ENCODE results near the gene CASK. TPM values are rescaled to one million over a fixed set of nuclear protein-coding genes. Genes with fewer than 3 reads are reported as not detected.
"Not testable (repeated sequence)": the region's sequence is repeated elsewhere in the genome, so short reads cannot be mapped to it uniquely, and the experiment has no call there.

CASK gene
- total and polyA plus RNA-seq, 8 donors = 7.3 to 82.0 (median 32.3) TPM

DNA sequence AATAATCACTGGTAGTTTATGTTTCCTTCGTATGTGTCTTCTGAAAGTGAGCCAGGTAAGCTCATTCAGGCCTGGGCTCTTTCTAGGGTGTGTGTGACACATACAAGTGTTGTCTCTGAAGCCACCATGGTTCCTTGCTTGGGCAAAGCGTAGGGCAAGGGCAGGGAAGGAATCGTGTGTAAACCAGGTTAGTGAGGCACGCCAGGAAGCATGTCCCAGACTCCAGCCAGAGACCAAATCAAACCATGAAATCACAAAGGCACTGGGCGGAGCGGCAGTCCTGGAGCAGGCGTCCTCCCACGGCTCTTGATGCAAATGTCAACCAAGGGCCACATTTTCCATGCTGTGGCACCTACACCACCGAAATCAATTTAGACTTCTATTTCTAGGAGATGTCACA lies 409.2 kb downstream of the CASK start:
- Histone ChIP-seq H3K27ac (no peak overlapping the region), H3K27me3 (peaks cover 0 to 6% (median 0%) of the 10 kb centered on the region in 3 donors), H3K4me1 (no peaks in the 10 kb centered on the region), H3K9me3 (no peaks in the 10 kb centered on the region), H3K36me3 (no peaks in the 10 kb centered on the region), H3K4me3 (no peak overlapping the region)
- intact Hi-C loops (cut with DNase I; ENCODE audit: low total_unique reads) = no loop called here
- 54 to 65% (median 58%) methylated on average over 9 of the region's 9 CpGs for WGBS, 5 donors
- no peak for DNase-seq
- TF ChIP-seq, protein P1, sequence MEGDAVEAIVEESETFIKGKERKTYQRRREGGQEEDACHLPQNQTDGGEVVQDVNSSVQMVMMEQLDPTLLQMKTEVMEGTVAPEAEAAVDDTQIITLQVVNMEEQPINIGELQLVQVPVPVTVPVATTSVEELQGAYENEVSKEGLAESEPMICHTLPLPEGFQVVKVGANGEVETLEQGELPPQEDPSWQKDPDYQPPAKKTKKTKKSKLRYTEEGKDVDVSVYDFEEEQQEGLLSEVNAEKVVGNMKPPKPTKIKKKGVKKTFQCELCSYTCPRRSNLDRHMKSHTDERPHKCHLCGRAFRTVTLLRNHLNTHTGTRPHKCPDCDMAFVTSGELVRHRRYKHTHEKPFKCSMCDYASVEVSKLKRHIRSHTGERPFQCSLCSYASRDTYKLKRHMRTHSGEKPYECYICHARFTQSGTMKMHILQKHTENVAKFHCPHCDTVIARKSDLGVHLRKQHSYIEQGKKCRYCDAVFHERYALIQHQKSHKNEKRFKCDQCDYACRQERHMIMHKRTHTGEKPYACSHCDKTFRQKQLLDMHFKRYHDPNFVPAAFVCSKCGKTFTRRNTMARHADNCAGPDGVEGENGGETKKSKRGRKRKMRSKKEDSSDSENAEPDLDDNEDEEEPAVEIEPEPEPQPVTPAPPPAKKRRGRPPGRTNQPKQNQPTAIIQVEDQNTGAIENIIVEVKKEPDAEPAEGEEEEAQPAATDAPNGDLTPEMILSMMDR (IDR thresholded peaks at IDR 0.05) = no peak
- TF ChIP-seq EP300 (IDR thresholded peaks at IDR 0.05) = no peak
- TF ChIP-seq POLR2AphosphoS5 (IDR thresholded peaks at IDR 0.05) = no peak
- no peak for TF ChIP-seq POLR2A (IDR thresholded peaks at IDR 0.05)

DNA sequence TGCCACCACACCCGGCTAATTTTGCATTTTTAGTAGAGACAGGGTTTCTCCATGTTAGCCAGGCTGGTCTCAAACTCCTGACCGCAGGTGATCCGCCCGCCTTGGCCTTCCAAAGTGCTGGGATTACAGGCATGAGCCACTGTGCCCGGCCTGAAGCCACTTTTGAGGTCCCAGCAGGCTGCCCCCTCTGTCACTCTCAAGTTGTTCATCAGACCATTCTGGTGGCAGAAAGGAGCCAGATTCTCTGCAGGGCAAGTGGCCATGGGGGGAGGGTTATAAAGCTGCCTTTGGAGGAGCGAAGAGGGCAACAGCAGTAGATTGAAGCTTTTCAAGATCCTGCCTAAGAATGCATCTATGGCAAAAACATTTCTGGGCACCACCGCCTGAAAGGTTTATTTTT lies 410.5 kb downstream of the CASK start:
- H3K9me3 ChIP-seq; intact Hi-C loops (cut with DNase I; ENCODE audit: low total_unique reads); H3K36me3 ChIP-seq; DNase-seq; H3K27me3 ChIP-seq; H3K4me3 ChIP-seq; H3K27ac ChIP-seq; H3K4me1 ChIP-seq: not testable (repeated sequence)
- 84 to 96% (median 91%) methylated on average over 3 to 7 of the region's 7 CpGs for WGBS, 5 donors

DNA sequence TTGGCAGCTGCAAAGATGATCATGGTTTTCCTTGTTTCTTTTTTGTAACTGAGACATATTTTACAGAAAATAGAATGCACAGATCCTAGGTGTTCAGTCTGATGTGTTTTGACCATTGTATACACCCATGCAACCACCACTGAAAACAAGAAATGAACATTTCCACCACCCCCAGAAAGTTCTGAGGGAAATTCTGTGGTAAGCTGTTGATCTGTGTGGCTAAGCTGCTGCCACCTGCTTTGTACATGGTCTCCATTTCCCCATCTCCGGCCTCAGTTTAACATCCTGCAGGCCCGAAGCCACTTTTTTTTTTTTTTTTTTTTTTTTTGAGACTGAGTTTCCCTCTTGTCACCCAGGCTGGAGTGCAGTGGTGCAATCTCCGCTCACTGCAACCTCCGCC lies 411.0 kb downstream of the CASK start:
- no peak overlapping the region for H3K4me3 ChIP-seq
- 50 to 88% (median 84%) methylated on average over 4 of the region's 4 CpGs for WGBS, 5 donors
- H3K36me3 ChIP-seq = no peaks in the 10 kb centered on the region
- intact Hi-C loops (cut with DNase I; ENCODE audit: low total_unique reads) = no loop called here
- no peaks in the 10 kb centered on the region for H3K4me1 ChIP-seq
- no peak overlapping the region for H3K27ac ChIP-seq
- H3K27me3 ChIP-seq = peaks cover 0 to 6% (median 0%) of the 10 kb centered on the region in 3 donors
- H3K9me3 ChIP-seq = no peaks in the 10 kb centered on the region
- no peak for DNase-seq
- TF ChIP-seq, protein P1 (IDR thresholded peaks at IDR 0.05) = no peak
- TF ChIP-seq EP300 (IDR thresholded peaks at IDR 0.05) (no peak), POLR2AphosphoS5 (IDR thresholded peaks at IDR 0.05) (no peak), POLR2A (IDR thresholded peaks at IDR 0.05) (no peak)

DNA sequence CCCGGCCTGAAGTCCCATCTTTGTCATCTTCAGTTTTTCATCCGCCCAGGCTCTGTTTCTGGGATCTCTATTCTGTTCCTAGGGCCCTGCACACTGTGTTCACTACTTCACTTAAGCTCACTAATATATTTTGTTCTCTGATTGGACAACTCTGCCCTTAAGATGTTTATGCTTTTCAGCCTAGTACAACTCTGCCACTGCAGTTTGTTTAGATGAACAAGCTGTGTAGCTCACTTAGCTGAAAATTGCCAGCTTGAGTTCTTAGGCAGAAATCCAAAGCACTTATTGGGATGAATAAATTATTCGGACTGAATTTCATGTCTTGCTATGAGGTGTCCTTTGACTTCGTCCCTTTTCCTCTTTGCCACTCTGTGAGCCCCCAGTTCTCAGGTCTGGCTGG lies 415.4 kb downstream of the CASK start:
- Histone ChIP-seq H3K36me3 (no peaks in the 10 kb centered on the region), H3K27ac (peak overlapping the region in 2 of 5 donors; percentile 22 to 71), H3K9me3 (no peaks in the 10 kb centered on the region), H3K4me1 (no peaks in the 10 kb centered on the region), H3K4me3 (no peak overlapping the region), H3K27me3 (no peaks in the 10 kb centered on the region)
- 63 to 84% (median 74%) methylated on average over 4 of the region's 4 CpGs for WGBS, 5 donors
- no peak for DNase-seq
- TF ChIP-seq POLR2AphosphoS5 (IDR thresholded peaks at IDR 0.05) = no peak
- TF ChIP-seq, protein P1 (IDR thresholded peaks at IDR 0.05) = no peak
- no peak for TF ChIP-seq EP300 (IDR thresholded peaks at IDR 0.05)
- TF ChIP-seq POLR2A (IDR thresholded peaks at IDR 0.05) = no peak
- intact Hi-C loops (cut with DNase I; ENCODE audit: low total_unique reads) = no loop called here

DNA sequence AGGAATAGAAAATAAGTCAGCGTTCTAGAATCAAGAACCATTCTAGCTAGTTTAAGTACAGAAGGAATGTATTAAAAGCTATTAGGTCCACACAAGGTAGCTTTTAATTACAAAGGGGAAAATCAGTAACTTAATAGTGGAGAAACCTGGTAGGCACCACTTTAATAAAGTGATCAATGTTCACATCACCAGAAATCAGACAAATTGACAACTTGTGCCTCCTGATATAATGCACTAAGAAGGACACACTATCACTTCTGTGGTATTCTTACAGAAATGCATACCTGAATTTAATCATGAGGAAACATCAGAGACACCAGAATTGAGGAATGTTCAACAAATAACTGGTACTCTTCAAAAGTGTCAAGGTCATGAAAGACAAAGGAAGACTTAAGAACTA lies 421.4 kb downstream of the CASK start:
- DNase-seq = no peak
- no peaks in the 10 kb centered on the region for H3K4me1 ChIP-seq
- TF ChIP-seq, protein P1 (IDR thresholded peaks at IDR 0.05) = no peak
- TF ChIP-seq POLR2AphosphoS5 (IDR thresholded peaks at IDR 0.05) (no peak), POLR2A (IDR thresholded peaks at IDR 0.05) (no peak), EP300 (IDR thresholded peaks at IDR 0.05) (no peak)
- H3K4me3 ChIP-seq = no peak overlapping the region
- no peak overlapping the region for H3K27ac ChIP-seq
- H3K9me3 ChIP-seq = peaks cover 0 to 13% (median 6%) of the 10 kb centered on the region in 4 donors
- H3K36me3 ChIP-seq = no peaks in the 10 kb centered on the region
- no peaks in the 10 kb centered on the region for H3K27me3 ChIP-seq
- WGBS, 5 donors = 90 to 100% (median 97%) methylated on average over 1 of the region's 1 CpG
- intact Hi-C loops (cut with DNase I; ENCODE audit: low total_unique reads) = no loop called here

All from stomach (tissue), 9 donors.